Rectal smooth muscle tissue (tissue), 1 donor: ENCODE measurements around the gene SAMD4A.

ENCODE experiments used
- H3K27ac ChIP-seq: one replicate; pipeline ENCODE4 v1.7.0; 2013; ENCODE audit warnings: low read depth, low read length, inconsistent platforms
- H3K27me3 ChIP-seq: one replicate; pipeline ENCODE4 v1.7.0; 2013; ENCODE audit warnings: low read length; ENCODE audit not compliant: control insufficient read depth, insufficient read depth
- H3K36me3 ChIP-seq: one replicate; pipeline ENCODE4 v1.7.0; 2013; ENCODE audit warnings: low read length; ENCODE audit not compliant: control insufficient read depth, insufficient read depth
- H3K4me1 ChIP-seq: one replicate; pipeline ENCODE4 v1.7.0; 2013; ENCODE audit warnings: low read length; ENCODE audit not compliant: control insufficient read depth, insufficient read depth
- H3K4me3 ChIP-seq: one replicate; pipeline ENCODE4 v1.7.0; 2013; ENCODE audit warnings: low read length
- H3K9ac ChIP-seq: one replicate; pipeline ENCODE4 v1.7.0; 2013; ENCODE audit warnings: low read length

The SAMD4A gene

DNA sequence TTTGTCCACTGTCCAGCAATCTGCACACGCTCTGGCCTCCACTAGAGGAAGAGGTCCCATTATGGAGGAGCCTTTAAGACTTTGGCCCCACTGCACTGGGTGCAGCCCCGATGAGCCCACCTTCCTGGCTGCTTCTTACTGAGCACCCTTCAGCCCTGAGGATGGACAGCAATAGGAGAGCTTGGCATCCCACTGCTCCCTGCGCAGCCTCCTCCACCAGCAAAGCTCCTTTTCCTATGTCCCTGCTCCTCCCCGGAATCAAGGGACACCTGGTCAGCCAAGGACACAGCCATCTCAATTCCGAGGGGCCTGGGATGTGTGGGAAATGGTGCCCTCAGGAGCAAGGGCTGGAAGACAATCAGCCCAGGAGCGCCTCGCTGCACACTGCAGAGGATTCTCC is 241.0 kb downstream of the SAMD4A start:
- H3K4me1 ChIP-seq: peaks cover 2% of the 10 kb centered on the region
- H3K36me3 ChIP-seq: no peaks in the 10 kb centered on the region
- H3K9ac ChIP-seq: no peak overlapping the region
- H3K4me3 ChIP-seq: no peak overlapping the region
- no peaks in the 10 kb centered on the region for H3K27me3 ChIP-seq
- H3K27ac ChIP-seq: no peak overlapping the region

DNA sequence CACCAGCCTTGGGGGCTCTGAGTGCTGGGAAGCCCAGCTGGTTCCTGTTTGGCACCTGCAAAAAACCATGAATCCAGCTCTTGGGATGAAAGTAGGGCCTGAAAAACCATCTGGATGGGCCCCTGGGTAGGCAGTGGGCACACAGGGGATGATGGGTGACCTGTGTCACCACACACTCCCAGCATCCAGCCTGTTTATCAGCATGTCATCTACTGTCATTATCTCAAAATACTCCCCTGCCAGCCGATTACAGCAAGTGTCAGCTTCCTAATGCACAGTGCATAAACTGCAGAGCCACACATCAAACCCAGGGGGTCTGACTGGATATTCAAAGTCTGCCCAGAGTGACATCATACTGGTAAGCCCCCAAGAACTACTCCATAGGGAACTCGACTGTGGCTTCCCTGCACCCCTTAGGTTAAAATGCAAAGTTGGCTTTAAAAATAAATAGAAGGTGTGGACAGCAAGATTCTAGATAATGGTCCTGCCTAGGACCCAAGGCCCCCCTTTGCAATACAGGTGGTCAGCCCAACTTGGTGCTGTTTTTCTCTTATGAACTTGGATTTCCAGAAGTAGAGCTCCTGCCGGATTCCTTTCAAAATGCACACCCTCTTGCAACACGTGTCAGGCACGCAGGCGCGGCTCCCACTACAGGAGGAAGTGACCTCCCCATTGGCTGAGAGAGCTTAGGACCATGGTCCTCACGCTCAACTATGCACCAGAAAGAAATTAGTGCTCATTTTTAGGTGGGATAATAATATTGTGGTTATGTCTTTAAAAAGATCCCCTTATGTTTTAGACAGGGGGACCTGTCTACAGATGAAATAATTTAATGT is 241.6 kb downstream of the SAMD4A start:
- Histone ChIP-seq H3K36me3 (no peaks in the 10 kb centered on the region), H3K9ac (no peak overlapping the region), H3K27me3 (no peaks in the 10 kb centered on the region), H3K4me3 (no peak overlapping the region), H3K27ac (no peak overlapping the region), H3K4me1 (peaks cover 2% of the 10 kb centered on the region)

DNA sequence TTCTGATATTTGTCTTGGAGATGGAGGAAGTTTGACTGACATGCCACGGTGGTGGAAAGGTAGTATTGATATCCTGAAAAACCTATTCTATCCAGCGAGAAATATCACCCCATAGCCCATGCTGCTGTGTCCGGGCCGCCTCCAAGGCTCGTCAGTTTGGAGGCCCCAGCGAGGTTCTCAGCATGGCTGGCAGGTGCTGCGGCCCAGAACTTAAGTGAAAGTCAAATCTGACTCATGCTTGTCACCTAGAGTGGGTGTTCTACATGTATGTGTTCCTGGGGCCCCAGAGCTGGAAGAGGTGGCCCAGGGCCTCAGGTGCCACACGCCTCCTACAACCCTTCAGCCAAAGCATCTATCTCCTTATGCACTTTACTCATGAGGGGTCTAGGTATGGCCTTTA is 242.8 kb downstream of the SAMD4A start:
- peaks cover 2% of the 10 kb centered on the region for H3K4me1 ChIP-seq
- H3K36me3 ChIP-seq: no peaks in the 10 kb centered on the region
- H3K27me3 ChIP-seq: no peaks in the 10 kb centered on the region
- H3K27ac ChIP-seq: no peak overlapping the region
- no peak overlapping the region for H3K9ac ChIP-seq
- H3K4me3 ChIP-seq: no peak overlapping the region

DNA sequence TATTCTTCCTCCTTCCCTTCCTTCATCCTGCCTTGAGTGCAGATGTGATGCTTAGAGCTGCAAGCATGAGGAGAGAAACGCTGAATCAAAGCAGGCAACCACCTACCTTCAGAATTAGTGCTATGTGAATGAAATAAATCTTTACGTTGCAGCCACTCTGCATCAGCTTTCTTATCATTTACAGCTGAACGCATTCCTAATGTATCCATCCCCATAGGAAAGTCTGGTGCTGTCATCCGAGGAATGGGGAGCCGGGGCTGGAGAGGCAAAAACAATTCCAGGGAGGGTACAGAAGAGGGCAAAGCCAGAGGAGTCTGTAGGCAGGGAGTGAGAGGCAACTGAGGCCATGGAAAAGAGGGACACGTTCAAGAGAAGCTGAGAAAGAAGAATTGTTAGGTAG is 245.7 kb downstream of the SAMD4A start:
- H3K27ac ChIP-seq: no peak overlapping the region
- no peaks in the 10 kb centered on the region for H3K4me1 ChIP-seq
- H3K9ac ChIP-seq: no peak overlapping the region
- no peaks in the 10 kb centered on the region for H3K36me3 ChIP-seq
- no peak overlapping the region for H3K4me3 ChIP-seq
- no peaks in the 10 kb centered on the region for H3K27me3 ChIP-seq

DNA sequence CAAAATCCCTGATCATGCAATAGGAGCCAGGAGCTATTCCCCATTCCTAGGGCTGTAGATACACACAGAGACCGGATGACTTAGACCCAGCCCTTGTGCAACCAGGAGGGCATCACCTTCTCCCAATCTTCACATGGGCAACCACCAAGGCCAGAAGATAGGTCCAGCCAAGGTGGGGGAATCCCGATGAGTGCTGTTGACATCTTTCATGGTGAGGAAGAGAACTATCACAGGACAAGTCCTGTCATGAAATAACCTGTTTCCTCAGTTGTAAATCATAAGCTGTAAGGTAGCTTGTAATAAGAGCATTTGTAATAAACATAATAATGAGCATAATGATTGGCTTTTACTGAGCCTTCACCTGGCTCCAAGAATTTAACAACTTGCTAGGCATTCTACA is 246.2 kb downstream of the SAMD4A start:
- Histone ChIP-seq H3K9ac (no peak overlapping the region), H3K4me3 (no peak overlapping the region), H3K27ac (no peak overlapping the region), H3K4me1 (no peaks in the 10 kb centered on the region), H3K27me3 (no peaks in the 10 kb centered on the region), H3K36me3 (no peaks in the 10 kb centered on the region)

DNA sequence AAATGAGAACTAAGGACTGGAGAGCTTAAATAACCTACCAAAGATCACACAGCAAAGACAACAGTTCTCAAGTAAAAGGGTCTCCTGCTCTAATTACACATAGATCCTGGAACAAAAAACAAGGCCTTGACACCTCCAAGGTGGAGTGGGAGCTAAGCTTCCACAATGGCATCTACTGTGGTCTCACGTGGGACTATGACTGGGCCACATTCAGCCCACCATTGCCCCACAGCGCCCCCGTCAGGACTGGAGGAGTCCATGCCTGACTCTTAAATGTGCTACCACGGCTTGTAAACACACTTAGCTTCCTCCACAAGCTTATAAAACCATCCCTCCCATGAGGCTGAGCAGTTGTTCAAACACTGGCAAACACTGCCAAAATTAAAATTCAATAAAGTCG is 247.1 kb downstream of the SAMD4A start:
- H3K4me3 ChIP-seq: no peak overlapping the region
- H3K9ac ChIP-seq: no peak overlapping the region
- H3K27me3 ChIP-seq: no peaks in the 10 kb centered on the region
- H3K27ac ChIP-seq: no peak overlapping the region
- no peaks in the 10 kb centered on the region for H3K36me3 ChIP-seq
- H3K4me1 ChIP-seq: no peaks in the 10 kb centered on the region

DNA sequence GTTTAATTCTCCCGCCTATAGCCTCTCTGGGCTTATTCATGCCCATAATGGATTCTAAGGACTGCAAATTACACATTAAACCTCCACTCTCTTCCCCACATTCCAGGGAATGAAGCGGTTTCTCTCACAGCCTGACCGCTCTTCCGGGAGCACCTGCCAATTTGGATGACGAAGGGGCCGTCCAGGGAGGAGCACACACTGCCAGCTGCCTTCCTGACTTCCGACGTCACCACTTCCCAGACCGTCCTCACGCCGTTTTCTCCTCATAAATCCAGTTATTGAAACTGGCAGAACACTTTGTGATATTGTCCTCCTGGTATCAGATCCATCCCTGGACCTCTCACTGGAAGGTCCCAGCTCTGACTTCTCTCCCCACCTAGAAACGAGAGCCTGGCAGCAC is 248.1 kb downstream of the SAMD4A start:
- Histone ChIP-seq H3K36me3 (no peaks in the 10 kb centered on the region), H3K9ac (no peak overlapping the region), H3K4me3 (no peak overlapping the region), H3K27me3 (no peaks in the 10 kb centered on the region), H3K4me1 (no peaks in the 10 kb centered on the region), H3K27ac (no peak overlapping the region)

DNA sequence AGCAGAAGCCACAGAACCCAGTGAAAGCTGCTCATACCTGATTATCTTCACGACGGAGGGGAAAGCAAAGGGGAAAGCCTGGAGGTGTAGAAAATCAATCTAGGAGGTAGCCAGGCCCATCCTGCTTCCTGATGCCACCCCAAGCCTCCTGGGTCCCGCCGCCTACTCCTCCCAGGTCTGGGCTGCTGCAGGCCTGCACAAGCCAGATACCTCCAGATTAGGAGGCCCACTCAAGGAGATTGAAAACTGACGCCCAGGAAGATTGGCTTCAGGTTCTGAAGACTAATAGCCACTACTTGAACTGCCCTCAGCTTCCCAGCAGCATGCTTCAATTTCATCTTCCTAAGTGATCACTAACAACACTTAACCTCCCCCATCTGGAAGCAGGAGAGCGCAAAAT is 248.6 kb downstream of the SAMD4A start:
- no peak overlapping the region for H3K4me3 ChIP-seq
- H3K9ac ChIP-seq: no peak overlapping the region
- H3K27me3 ChIP-seq: no peaks in the 10 kb centered on the region
- H3K36me3 ChIP-seq: no peaks in the 10 kb centered on the region
- no peaks in the 10 kb centered on the region for H3K4me1 ChIP-seq
- no peak overlapping the region for H3K27ac ChIP-seq

DNA sequence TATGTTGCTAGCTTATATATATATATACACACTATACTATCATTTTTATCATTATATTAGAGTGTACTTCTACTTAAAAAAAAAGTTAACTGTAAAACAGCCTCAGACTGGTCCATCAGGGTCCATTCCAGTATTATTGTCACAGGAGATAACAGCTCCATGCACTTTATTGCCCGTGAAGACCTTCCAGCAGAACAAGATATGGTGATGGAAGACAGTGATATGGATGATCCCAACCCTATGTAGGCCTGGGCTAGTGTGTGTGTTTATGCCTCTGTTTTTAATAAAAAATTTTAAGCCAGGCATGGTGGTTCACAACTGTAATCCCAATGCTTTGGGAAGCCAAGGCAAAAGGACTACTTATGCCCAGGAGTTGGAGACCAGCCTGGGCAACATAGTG is 249.5 kb downstream of the SAMD4A start:
- H3K36me3 ChIP-seq: no peaks in the 10 kb centered on the region
- no peaks in the 10 kb centered on the region for H3K4me1 ChIP-seq
- no peak overlapping the region for H3K27ac ChIP-seq
- H3K27me3 ChIP-seq: no peaks in the 10 kb centered on the region
- no peak overlapping the region for H3K4me3 ChIP-seq
- H3K9ac ChIP-seq: no peak overlapping the region

DNA sequence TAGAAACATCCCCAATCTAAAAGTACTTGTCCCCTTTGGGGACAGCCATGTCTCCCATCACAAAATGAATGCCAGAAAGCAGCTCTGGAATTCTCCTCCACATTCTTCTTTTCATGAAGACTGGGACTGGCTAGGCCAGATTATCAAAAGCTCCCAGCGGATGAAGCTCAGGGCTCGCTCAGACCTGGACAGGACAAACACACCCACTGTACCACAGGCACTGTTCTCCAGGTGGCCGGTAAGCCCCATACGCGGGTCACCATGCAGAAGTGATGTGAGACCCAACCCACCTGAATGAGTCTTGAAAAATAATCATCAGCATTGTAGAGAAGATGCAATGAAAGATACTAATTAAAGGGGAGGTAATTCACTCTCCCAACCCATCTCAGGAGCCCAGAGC is 250.6 kb downstream of the SAMD4A start:
- H3K4me1 ChIP-seq: no peaks in the 10 kb centered on the region
- H3K36me3 ChIP-seq: no peaks in the 10 kb centered on the region
- no peak overlapping the region for H3K27ac ChIP-seq
- no peaks in the 10 kb centered on the region for H3K27me3 ChIP-seq
- H3K4me3 ChIP-seq: no peak overlapping the region
- H3K9ac ChIP-seq: no peak overlapping the region

DNA sequence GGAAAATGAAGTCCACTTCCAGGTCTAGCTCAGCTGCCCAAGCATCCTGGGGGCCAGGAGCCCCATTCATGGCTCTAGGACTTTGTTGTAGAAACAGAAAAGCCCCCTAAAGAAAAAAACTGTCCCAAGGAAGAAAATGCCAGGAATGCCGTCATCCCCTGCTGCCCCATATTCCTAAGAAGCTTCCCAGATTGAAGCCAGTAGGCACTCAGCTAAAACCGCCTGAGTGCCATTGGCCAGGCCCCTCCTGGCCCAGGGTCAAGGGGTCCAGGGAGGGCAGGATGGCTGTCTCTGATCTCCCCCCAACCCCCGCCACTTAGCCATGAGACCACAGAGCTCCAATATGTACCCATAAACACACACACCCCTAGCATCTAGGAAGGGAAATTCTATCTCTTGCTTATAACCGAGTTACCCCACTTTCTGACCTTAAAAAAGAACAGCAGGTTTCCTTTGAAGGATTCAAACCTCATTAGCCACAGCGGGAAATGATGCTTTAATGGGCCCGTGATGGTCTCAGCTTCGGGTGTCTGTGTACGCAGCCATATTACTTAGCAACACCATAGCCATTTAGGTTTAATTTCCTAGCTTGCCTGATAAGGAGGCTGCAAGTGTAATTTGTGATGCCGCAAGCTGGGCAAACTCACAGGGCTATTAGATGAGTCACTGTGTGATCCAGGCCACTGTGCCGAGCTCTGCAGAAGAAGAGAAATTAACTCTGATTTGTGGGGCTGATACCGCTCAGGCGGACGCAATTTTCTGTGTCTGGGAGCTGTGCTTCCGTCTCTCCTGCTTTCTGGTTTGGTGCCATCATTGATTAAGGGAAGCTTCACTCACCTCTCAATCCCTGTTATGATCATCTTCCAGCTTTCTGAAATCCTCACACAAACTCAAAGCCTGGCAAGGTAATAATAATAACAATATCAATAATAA is 251.5 kb downstream of the SAMD4A start:
- no peaks in the 10 kb centered on the region for H3K27me3 ChIP-seq
- H3K4me1 ChIP-seq: no peaks in the 10 kb centered on the region
- H3K9ac ChIP-seq: no peak overlapping the region
- no peak overlapping the region for H3K4me3 ChIP-seq
- no peaks in the 10 kb centered on the region for H3K36me3 ChIP-seq
- no peak overlapping the region for H3K27ac ChIP-seq

DNA sequence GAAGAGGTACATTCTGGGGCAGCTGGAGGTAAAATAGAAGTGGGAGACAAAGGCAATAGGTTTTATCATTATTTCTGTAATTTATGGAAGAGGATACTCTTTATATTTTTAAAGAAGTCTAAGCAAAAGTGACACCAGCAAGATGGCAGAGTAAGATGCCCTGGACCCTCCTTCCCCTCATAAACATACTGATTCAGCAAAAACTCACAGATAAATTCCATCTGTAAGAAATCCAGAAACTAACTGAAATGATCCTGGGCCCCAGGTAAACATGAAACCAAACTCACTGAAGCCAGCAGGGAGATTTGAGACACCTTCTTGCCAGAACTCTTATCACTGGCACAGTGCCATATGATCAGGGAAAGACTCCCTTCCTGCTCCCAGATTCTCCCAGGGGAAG is 255.8 kb downstream of the SAMD4A start:
- Histone ChIP-seq H3K4me3 (no peak overlapping the region), H3K27ac (no peak overlapping the region), H3K4me1 (no peaks in the 10 kb centered on the region), H3K27me3 (no peaks in the 10 kb centered on the region), H3K36me3 (no peaks in the 10 kb centered on the region), H3K9ac (no peak overlapping the region)
